Small intestine (tissue), 7 donors: Measurements from ENCODE around the gene ADAT1. TPM values are rescaled to one million over a fixed set of nuclear protein-coding genes. Genes with fewer than 3 reads are reported as not detected.

Experiments
- DNase-seq, 2 donors: peaks; one replicate each; pipeline versions ENCODE4 v3.0.0 to v3.0.0-alpha.2; 2013
- FAIRE-seq: peaks from 2 replicates; lab custom pipeline; 2012; peaks lifted over from hg19 to GRCh38; lab: Jason Lieb, UNC
- H3K27ac ChIP-seq, 3 donors: one replicate each; pipeline ENCODE4 v1.5.1; 2013; ENCODE audit warnings: low read length in 2 of 3, mild to moderate bottlenecking in 2 of 3, control low read depth in 1 of 3, inconsistent platforms in 1 of 3, low read depth in 1 of 3, moderate library complexity in 1 of 3
- H3K27me3 ChIP-seq, 3 donors: one replicate each; pipeline ENCODE4 v1.6.1; 2013; ENCODE audit warnings: low read length in 3 of 3, inconsistent platforms in 1 of 3; ENCODE audit not compliant: control insufficient read depth in 3 of 3, insufficient read depth in 3 of 3
- H3K36me3 ChIP-seq, 3 donors: one replicate each; pipeline ENCODE4 v1.6.1; 2013; ENCODE audit warnings: low read length in 3 of 3, inconsistent platforms in 1 of 3, low read depth in 1 of 3, mild to moderate bottlenecking in 1 of 3, moderate library complexity in 1 of 3; ENCODE audit not compliant: control insufficient read depth in 3 of 3, insufficient read depth in 2 of 3
- H3K4me1 ChIP-seq, 3 donors: one replicate each; pipeline ENCODE4 v1.6.1; 2013; ENCODE audit warnings: low read length in 2 of 3, inconsistent platforms in 1 of 3, low read depth in 1 of 3, mild to moderate bottlenecking in 1 of 3, moderate library complexity in 1 of 3; ENCODE audit not compliant: control insufficient read depth in 3 of 3, insufficient read depth in 2 of 3
- H3K4me3 ChIP-seq, 3 donors: one replicate each; pipeline ENCODE4 v1.5.1; 2013; ENCODE audit warnings: low read length in 3 of 3, control low read depth in 1 of 3, inconsistent platforms in 1 of 3, low read depth in 1 of 3, mild to moderate bottlenecking in 1 of 3, moderate library complexity in 1 of 3
- H3K9me3 ChIP-seq, 2 donors: one replicate each; pipeline ENCODE4 v1.6.1; 2013; ENCODE audit warnings: low read depth in 1 of 2, low read length in 1 of 2; ENCODE audit not compliant: control insufficient read depth in 2 of 2, insufficient read depth in 1 of 2
- WGBS, 3 donors: extraction: QIAGEN DNeasy Blood & Tissue Kit; methylation state at CpG; one replicate each; pipeline ENCODE4 v1.1.7; 2013; 5-methylcytosine and 5-hydroxymethylcytosine counted together
- polyA plus RNA-seq, 4 donors: library from polyadenylated mRNA; stranded (reverse) in 3 of 4; unstranded in 1 of 4; fragments of 200-250 nt in 3 of 4; fragments of 120-200 nt in 1 of 4; gene quantifications; one replicate each; pipeline versions ENCODE4 v1.2.1 to v1.2.3, GENCODE V29; 2013
- donor health status: healthy with polysubstance abuse.
- donor health status: control.
- donor health status: control.
- donor health status: Bipolar disorder and iron deficiency.
- donor health status: healthy.

Gene ADAT1
- polyA plus RNA-seq, 4 donors = 7.0 to 27.4 (median 18.4) TPM

- 0 to 1% (median 0%) methylated on average over 74 to 76 of the region's 76 CpGs for WGBS, 3 donors
- FAIRE-seq (no peak), DNase-seq (peak; percentile 95 to 97)
- Histone ChIP-seq H3K27ac (peak within 1 kb of the TSS; percentile 95 to 99 (median 97)), H3K4me1 (peaks cover 4 to 22% (median 10%) of the 10 kb centered on the region in 3 donors), H3K36me3 (peaks cover 0 to 16% (median 5%) of the 10 kb centered on the region in 3 donors), H3K27me3 (no peaks in the 10 kb centered on the region), H3K9me3 (no peaks in the 10 kb centered on the region), H3K4me3 (peak within 1 kb of the TSS; percentile 89 to 99 (median 95))
These were observed 24.6 kb upstream of the ADAT1 start, which contains the start of the genes KARS1 and TERF2IP for GRCh38 chr16:75647492-75648264. Gene KARS1 (minus strand): TSS chr16:75647665. CDS start chr16:75647639, 26 bp downstream. Gene TERF2IP (plus strand): TSS chr16:75647773. CDS start chr16:75647883, 110 bp downstream.

- H3K9me3 ChIP-seq = no peaks in the 10 kb centered on the region
- DNase-seq = no peak
- H3K4me3 ChIP-seq = peak overlapping the region; percentile 89 to 99 (median 95)
- WGBS, 3 donors = 0% methylated on average over 18 of the region's 18 CpGs
- H3K27me3 ChIP-seq = no peaks in the 10 kb centered on the region
- H3K36me3 ChIP-seq = peaks cover 0 to 20% (median 5%) of the 10 kb centered on the region in 3 donors
- no peak for FAIRE-seq
- H3K4me1 ChIP-seq = peaks cover 4 to 22% (median 10%) of the 10 kb centered on the region in 3 donors
- H3K27ac ChIP-seq = peak overlapping the region; percentile 75 to 99 (median 86)
These were observed 24.0 kb upstream of the ADAT1 start for GRCh38 chr16:75647112-75647491.

- FAIRE-seq = no peak
- H3K27ac ChIP-seq = peak overlapping the region in 1 of 3 donors; percentile 4
- H3K36me3 ChIP-seq = peaks cover 14 to 34% (median 16%) of the 10 kb centered on the region in 3 donors
- H3K9me3 ChIP-seq = no peaks in the 10 kb centered on the region
- no peak overlapping the region for H3K4me3 ChIP-seq
- peaks cover 2 to 22% (median 10%) of the 10 kb centered on the region in 3 donors for H3K4me1 ChIP-seq
- DNase-seq = peak; percentile 46 to 48
- no peaks in the 10 kb centered on the region for H3K27me3 ChIP-seq
- WGBS, 3 donors = 82 to 83% (median 83%) methylated on average over 7 of the region's 7 CpGs
These were observed 21.3 kb upstream of the ADAT1 start for GRCh38 chr16:75644240-75645012.

GRCh38 chr16:75640598-75640997 lies 17.5 kb upstream of the ADAT1 start:
- WGBS, 3 donors = 87 to 89% (median 88%) methylated on average over 6 of the region's 6 CpGs
- no peak for DNase-seq
- H3K27me3 ChIP-seq = no peaks in the 10 kb centered on the region
- H3K9me3 ChIP-seq = no peaks in the 10 kb centered on the region
- H3K27ac ChIP-seq = no peak overlapping the region
- no peak for FAIRE-seq
- no peak overlapping the region for H3K4me3 ChIP-seq
- H3K36me3 ChIP-seq = peaks cover 25 to 51% (median 27%) of the 10 kb centered on the region in 3 donors
- H3K4me1 ChIP-seq = peaks cover 0 to 13% (median 3%) of the 10 kb centered on the region in 3 donors

- no peak for DNase-seq
- no peaks in the 10 kb centered on the region for H3K9me3 ChIP-seq
- no peak overlapping the region for H3K27ac ChIP-seq
- WGBS, 3 donors = 68 to 74% (median 69%) methylated on average over 3 of the region's 3 CpGs
- H3K4me3 ChIP-seq = no peak overlapping the region
- no peaks in the 10 kb centered on the region for H3K27me3 ChIP-seq
- no peak for FAIRE-seq
- H3K36me3 ChIP-seq = peaks cover 32 to 56% (median 43%) of the 10 kb centered on the region in 3 donors
- H3K4me1 ChIP-seq = no peaks in the 10 kb centered on the region
These were observed 12.0 kb upstream of the ADAT1 start for GRCh38 chr16:75635036-75635435.

- H3K27me3 ChIP-seq = no peaks in the 10 kb centered on the region
- FAIRE-seq (no peak), DNase-seq (no peak)
- 81 to 86% (median 86%) methylated on average over 8 of the region's 8 CpGs for WGBS, 3 donors
- H3K27ac ChIP-seq = no peak overlapping the region
- peaks cover 37 to 63% (median 53%) of the 10 kb centered on the region in 3 donors for H3K36me3 ChIP-seq
- no peaks in the 10 kb centered on the region for H3K4me1 ChIP-seq
- H3K9me3 ChIP-seq = no peaks in the 10 kb centered on the region
- no peak overlapping the region for H3K4me3 ChIP-seq
These were observed 9.8 kb upstream of the ADAT1 start for GRCh38 chr16:75632857-75633256.

GRCh38 chr16:75630052-75630451 lies 7.0 kb upstream of the ADAT1 start:
- WGBS, 3 donors = 88 to 94% (median 89%) methylated on average over 3 of the region's 3 CpGs
- no peaks in the 10 kb centered on the region for H3K9me3 ChIP-seq
- H3K27ac ChIP-seq = no peak overlapping the region

GRCh38 chr16:75629132-75629531 lies 6.1 kb upstream of the ADAT1 start:
- Histone ChIP-seq H3K36me3 (peaks cover 32 to 61% (median 42%) of the 10 kb centered on the region in 3 donors), H3K4me3 (no peak overlapping the region), H3K27me3 (no peaks in the 10 kb centered on the region), H3K27ac (no peak overlapping the region), H3K4me1 (peaks cover 0 to 4% (median 0%) of the 10 kb centered on the region in 3 donors), H3K9me3 (no peaks in the 10 kb centered on the region)
- WGBS, 3 donors = 90 to 94% (median 92%) methylated on average over 10 of the region's 10 CpGs
- FAIRE-seq (no peak), DNase-seq (no peak)

More at GRCh38 chr16:75630052-75630451, 7.0 kb upstream of the ADAT1 start:
- peaks cover 0 to 4% (median 0%) of the 10 kb centered on the region in 3 donors for H3K4me1 ChIP-seq
- H3K4me3 ChIP-seq = no peak overlapping the region
- H3K36me3 ChIP-seq = peaks cover 33 to 65% (median 43%) of the 10 kb centered on the region in 3 donors
- FAIRE-seq (no peak), DNase-seq (no peak)
- H3K27me3 ChIP-seq = no peaks in the 10 kb centered on the region
